GM12875 (cell line): ENCODE measurements around the gene CDC42EP2.

ENCODE experiments used
- H3K4me3 ChIP-seq: one replicate; pipeline ENCODE4 v1.5.1; 2011; ENCODE audit warnings: low read depth, low read length, control low read depth
- CTCF ChIP-seq: IDR thresholded peaks from 2 replicates; pipeline ENCODE4 v1.5.1; 2011; ENCODE audit warnings: low read depth, mild to moderate bottlenecking, control low read depth, inconsistent platforms, low read length, moderate library complexity, borderline replicate concordance; ENCODE audit not compliant: insufficient read depth

The CDC42EP2 gene

GRCh38 chr11:65298655-65299179 is 15.9 kb upstream of the CDC42EP2 start:
- no peak overlapping the region for H3K4me3 ChIP-seq
- TF ChIP-seq CTCF, result no peak

- no peak overlapping the region for H3K4me3 ChIP-seq
- no peak for TF ChIP-seq CTCF
Observed at GRCh38 chr11:65300621-65301275, 13.9 kb upstream of the CDC42EP2 start.

DNA sequence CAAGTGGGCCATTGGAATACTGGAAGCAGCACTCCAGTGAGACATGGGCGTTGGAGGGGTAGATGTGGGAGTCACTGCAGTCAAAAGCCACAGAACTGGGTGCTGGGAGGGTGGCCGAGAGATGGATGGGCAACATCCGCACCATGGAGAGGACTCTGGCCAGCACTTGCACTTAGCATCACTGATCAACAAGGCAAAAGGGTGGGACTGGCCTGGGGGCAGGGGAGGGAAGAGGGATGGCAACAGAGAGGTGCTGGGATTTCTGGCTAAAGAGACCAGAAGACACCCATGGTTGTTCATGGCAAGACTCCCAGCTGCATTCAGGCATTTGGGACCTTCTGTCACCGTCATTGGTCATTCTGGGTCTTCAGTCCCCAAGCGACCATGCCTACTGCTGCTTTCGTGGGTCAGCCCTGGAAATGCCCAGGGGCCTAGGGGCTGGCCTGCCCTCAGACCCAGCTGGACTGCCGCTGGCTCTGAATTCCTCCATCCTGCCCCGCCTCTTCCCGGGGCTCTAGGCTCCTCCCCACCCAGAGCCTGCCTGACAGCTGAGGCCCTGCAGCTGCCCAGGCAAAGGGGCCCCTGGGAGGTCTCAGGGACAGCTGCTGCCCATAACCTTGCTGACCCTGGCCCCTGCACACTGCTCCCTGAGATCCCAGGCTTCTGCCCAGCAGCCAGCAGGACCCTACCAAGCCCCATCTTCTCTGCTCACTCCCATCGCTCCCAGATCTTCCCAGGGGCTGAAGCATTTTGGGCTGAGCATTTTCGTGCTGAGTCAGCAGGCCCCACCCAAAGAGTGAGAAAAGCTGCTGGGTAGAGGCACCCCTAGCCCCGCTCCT is 13.0 kb upstream of the CDC42EP2 start:
- no peak for TF ChIP-seq CTCF

GRCh38 chr11:65303555-65303954 is 11.1 kb upstream of the CDC42EP2 start:
- no peak for TF ChIP-seq CTCF
- no peak overlapping the region for H3K4me3 ChIP-seq

More for the DNA sequence above, 13.0 kb upstream of the CDC42EP2 start:
- H3K4me3 ChIP-seq, result no peak overlapping the region

- TF ChIP-seq CTCF, result no peak
- no peak overlapping the region for H3K4me3 ChIP-seq
Observed at GRCh38 chr11:65304110-65304509, 10.6 kb upstream of the CDC42EP2 start.

- no peak overlapping the region for H3K4me3 ChIP-seq
- TF ChIP-seq CTCF, result no peak
Observed at GRCh38 chr11:65304613-65305012, 10.1 kb upstream of the CDC42EP2 start.
